DMS53 treated with DMSO at 0.1 percent for 48 hours (cell line): ENCODE data around the gene ETF1.
A peak's percentile ranks its signal among the peaks of the same experiment; 100 is the strongest.
"Not testable (repeated sequence)": the region's sequence is repeated elsewhere in the genome, so short reads cannot be mapped to it uniquely, and the experiment has no call there.

Experiments
- DNase-seq: peaks from one replicate; lab custom pipeline; 2025; ENCODE audit not compliant: unreplicated experiment; lab: John Stamatoyannopoulos, UW

The ETF1 gene

DNA sequence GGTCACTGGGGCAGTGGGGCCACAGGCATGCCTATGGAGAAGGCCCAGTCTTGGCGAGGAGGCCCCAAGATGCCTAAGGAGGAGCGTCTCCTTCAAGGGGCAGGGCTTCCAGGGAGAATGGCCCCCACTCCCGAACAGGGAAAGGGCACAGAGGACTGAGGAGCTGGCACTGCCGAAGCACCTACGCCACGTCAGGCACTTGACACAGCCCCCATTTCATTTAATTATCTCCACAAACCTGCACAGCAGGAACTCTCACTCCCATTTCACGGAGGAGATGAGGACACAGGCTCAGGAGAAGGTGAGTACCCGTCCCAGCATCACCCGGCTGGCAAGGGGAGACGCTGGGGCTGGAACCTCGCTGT is 51.8 kb downstream of the ETF1 start:
- DNase-seq = no peak

DNA sequence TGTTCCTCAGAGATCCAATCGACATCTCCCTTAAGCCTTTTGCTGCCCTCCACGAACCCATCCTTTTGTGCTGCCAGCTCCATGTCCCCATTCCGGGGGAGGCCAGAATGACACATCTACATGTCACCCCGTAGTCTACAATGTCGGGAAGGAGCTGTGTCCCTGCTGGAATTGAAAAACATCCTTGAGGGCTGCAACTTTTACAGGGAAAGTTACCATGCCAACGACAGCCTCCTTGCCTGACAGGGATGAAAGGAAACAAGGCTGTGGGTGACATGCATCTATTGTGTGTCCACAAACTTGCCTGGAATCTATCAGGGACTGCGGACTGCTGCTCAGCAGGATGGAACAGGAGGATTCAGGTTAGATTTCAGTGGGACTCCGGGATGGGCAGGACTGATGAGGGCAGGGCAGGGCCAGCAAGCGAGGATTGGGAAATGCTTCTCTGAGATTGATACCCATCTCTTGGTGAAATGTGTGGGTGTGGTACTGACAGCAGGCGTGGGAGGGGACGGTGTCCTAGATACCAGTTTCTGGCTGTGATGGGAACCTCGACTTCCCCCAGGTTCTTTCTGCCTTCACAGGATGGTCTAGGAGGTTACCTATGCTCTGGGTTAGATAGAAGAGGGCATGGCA is 52.3 kb downstream of the ETF1 start:
- DNase-seq = no peak

GRCh38 chr5:138489683-138490061 is 53.4 kb downstream of the ETF1 start:
- no peak for DNase-seq

DNA sequence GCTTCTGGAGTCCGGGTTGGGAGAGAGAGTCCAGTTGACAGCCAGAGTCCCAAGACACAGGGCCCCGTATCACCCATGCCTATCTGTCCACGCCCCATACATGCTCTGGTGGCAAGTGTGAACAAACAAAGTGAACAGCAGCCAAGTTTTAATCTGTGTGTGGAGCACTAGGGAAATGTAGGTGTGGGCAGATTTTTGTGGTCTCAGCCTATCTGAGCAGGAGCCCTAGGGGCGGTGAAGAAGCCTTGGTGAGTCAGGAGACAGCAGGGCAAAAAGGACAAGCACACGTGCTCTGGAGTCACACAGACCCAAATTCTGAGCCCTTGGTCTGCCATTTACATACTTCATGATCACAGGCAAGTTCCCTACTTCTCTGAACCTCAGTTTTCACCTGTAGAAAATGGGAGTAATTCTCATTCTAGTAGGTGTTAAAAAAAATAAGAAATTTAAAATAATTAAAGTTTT is 54.5 kb downstream of the ETF1 start:
- no peak for DNase-seq

- DNase-seq = no peak
Measured at GRCh38 chr5:138482638-138483037, 60.4 kb downstream of the ETF1 start.

DNA sequence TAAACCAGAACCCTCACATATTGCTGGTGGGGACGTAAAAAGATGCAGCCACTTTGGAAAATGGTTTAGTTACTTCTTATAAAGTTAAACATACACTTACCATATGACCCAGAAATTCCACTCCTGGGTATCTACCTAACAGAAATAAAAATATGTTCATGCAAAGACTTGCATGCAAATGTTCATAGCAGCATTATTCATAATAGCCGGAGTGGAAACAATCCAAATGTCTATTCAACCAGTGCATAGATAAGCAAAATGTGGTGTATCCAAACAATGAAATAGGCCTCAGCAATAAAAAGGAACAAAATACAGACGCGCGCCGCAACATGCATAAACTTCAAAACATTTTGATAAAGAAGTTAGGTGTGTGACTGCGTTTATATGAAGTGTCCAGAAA is 66.1 kb downstream of the ETF1 start:
- DNase-seq = no peak

DNA sequence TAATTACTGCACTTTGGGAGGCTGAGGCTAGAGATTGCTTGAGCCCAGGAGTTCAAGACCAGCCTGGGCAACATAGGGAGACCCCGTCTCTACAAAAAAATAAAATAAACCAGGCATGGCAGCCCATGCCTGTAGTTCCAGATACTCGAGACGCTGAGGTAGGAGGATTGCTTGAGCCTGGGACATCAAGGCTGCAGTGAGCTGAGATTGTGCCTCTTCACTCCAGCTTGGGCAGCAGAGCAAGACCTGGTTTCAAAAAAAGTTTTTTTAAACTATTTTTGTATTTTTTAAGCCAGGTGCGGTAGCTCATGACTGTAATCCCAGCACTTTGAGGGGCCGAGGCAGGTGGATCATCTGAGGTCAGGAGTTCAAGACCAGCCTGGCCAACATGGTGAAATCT is 69.9 kb downstream of the ETF1 start:
- not testable (repeated sequence) for DNase-seq

- no peak for DNase-seq
Measured at GRCh38 chr5:138472353-138472752, 70.7 kb downstream of the ETF1 start.

- DNase-seq = no peak
Measured at GRCh38 chr5:138471052-138471361, 72.0 kb downstream of the ETF1 start.

DNA sequence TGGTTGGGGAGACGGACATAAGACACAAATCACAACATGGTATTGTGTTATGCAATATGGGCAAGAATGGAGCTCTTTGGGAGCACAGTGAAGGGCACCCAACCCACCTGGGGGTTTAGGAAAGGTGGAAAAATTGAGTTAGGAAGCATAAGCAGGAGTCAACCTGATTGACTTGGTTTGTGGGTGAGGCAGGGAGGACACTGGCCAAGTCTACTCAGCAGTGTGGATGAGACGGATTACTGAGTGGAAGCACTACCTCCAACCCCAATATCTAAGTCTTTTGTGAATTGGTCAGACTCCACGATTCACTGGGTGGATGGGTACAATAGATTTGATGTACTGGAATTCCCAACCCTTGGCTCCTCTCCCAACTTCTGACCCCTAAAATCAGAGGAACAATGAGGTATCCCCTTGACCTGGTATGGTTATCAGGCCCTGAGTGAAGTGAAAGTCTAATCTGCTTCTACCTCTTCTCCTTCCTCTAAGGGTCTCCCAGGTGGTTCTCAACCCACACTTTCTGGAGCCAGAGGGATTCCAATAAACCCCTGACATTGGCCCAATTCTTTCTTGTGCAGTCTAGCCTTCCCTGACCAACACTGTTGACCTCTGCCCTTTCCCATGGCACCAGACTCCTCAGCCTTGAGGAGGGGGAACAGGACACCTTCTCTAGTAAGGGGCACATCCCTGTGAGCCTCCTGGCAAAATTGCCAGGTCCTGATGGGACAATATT is 72.5 kb downstream of the ETF1 start:
- no peak for DNase-seq

DNA sequence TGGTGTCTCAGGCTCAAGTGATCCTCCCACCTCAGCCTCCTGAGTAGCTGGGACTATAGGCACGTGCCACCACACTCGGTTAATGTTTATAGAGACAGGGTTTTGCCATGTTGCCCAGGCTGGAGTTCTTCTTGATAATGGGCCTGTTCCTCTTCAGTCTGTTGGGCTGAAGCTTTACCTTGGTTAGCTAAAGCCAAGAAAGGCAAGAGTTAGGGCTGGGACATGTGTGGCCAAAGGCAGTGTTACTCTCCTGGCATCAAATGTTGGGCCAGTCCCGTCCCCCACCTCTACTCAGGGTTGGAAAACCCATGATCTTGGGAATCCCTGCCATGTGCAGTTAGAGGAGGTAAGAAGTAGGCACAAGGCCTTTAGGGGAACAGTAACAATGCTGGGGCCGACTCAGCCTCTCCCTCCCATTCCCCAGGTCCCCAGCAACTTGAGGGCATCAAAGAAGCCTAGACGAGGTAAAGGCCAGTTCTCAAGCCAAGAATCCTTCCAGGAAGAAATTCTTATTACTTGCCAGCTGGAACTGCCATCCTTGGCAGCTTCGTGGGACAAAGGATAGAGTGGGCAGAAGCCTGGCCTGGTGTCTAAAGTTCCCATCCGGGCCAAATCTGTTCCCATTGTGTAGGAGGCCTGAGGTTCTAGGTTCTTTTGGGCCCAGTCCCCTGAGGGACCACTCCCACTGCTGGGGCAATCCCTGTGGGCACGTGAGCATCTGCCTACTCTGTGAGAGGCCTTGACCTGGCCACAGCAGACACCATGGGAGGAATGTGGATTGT is 73.3 kb downstream of the ETF1 start:
- DNase-seq = no peak

GRCh38 chr5:138468966-138469539 is 74.0 kb downstream of the ETF1 start:
- DNase-seq = no peak

DNA sequence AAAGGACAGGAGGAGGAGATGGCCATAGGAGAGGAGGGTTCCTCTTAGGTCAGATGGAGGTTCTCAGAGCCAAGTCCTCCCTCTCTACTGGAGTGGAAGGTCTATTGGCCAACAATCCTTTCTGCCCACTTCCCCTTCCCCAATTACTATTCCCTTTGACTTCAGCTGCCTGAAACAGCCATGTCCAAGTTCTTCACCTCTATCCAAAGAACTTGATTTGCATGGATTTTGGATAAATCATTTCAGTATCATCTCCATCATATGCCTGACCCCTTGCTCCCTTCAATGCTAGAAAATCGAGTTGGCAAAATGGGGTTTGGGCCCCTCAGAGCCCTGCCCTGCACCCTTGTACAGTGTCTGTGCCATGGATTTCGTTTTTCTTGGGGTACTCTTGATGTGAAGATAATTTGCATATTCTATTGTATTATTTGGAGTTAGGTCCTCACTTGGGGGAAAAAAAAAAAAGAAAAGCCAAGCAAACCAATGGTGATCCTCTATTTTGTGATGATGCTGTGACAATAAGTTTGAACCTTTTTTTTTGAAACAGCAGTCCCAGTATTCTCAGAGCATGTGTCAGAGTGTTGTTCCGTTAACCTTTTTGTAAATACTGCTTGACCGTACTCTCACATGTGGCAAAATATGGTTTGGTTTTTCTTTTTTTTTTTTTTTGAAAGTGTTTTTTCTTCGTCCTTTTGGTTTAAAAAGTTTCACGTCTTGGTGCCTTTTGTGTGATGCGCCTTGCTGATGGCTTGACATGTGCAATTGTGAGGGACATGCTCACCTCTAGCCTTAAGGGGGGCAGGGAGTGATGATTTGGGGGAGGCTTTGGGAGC is 74.7 kb downstream of the ETF1 start:
- no peak for DNase-seq

DNA sequence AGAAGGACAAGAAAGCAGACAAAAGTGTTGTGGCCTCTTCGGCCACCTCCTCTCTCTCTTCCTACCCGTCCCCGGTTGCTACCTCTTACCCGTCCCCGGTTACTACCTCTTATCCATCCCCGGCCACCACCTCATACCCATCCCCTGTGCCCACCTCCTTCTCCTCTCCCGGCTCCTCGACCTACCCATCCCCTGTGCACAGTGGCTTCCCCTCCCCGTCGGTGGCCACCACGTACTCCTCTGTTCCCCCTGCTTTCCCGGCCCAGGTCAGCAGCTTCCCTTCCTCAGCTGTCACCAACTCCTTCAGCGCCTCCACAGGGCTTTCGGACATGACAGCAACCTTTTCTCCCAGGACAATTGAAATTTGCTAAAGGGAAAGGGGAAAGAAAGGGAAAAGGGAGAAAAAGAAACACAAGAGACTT is 75.3 kb downstream of the ETF1 start:
- no peak for DNase-seq

DNA sequence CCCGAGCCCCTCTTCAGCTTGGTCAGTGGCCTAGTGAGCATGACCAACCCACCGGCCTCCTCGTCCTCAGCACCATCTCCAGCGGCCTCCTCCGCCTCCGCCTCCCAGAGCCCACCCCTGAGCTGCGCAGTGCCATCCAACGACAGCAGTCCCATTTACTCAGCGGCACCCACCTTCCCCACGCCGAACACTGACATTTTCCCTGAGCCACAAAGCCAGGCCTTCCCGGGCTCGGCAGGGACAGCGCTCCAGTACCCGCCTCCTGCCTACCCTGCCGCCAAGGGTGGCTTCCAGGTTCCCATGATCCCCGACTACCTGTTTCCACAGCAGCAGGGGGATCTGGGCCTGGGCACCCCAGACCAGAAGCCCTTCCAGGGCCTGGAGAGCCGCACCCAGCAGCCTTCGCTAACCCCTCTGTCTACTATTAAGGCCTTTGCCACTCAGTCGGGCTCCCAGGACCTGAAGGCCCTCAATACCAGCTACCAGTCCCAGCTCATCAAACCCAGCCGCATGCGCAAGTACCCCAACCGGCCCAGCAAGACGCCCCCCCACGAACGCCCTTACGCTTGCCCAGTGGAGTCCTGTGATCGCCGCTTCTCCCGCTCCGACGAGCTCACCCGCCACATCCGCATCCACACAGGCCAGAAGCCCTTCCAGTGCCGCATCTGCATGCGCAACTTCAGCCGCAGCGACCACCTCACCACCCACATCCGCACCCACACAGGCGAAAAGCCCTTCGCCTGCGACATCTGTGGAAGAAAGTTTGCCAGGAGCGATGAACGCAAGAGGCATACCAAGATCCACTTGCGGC is 75.9 kb downstream of the ETF1 start:
- DNase-seq = no peak

DNA sequence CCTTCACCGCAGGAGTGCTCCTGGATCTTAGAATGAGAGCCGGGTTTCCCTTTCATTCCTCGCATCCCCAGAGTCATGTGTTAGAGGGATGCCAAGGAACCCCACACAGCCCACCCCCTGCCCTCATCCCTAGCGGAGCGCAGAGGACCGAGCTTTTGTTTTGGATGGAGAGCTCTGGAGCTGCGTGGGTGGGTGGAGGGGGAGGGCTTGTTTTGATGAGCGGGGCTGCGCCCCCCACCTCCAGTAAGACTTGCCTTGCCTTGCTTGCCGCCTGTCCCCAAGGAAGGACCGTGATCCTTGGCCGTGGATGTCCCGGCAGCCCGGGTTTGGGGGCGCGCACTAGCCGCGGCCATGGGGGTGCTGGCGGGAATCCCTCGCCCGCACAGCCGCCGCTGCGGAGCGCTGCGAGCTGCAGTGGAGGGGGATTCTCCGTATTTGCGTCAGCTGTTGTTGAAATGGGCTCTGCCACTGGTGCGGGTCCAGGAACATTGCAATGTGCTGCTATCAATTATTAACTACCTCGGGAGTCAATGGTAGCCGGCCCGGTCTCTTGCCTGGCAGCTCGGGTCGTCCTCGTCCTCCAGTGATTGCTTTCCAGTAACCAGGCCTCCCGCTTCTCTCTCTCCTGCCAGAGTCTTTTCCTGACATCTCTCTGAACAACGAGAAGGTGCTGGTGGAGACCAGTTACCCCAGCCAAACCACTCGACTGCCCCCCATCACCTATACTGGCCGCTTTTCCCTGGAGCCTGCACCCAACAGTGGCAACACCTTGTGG is 76.7 kb downstream of the ETF1 start:
- DNase-seq = peak; percentile 82

GRCh38 chr5:138465261-138466124 is 77.5 kb downstream of the ETF1 start, which contains the start of gene EGR1:
TSS of gene EGR1 (plus strand) at chr5:138465479. CDS start at chr5:138465762, 283 bp downstream.
- peak; percentile 85 for DNase-seq
